GM23248 (cell line): ENCODE results near the gene NGEF. TPM values are rescaled to one million over a fixed set of nuclear protein-coding genes. Genes with fewer than 3 reads are reported as not detected.

Experiments
- DNase-seq: peaks from one replicate; pipeline ENCODE4 v3.0.0-alpha.2; 2015
- H2AFZ ChIP-seq: fragments of 200-600 bp; sonication (generic); 2 replicates; pipeline ENCODE4 v1.6.1; 2016; ENCODE audit warnings: antibody characterized with exemption
- H3F3A ChIP-seq: fragments of 200-600 bp; sonication (generic); 2 replicates; pipeline ENCODE4 v1.6.1; 2016; ENCODE audit warnings: mild to moderate bottlenecking, antibody characterized with exemption, mixed run types; ENCODE audit not compliant: insufficient read depth
- H3K27ac ChIP-seq: fragments of 200-600 bp; sonication (generic); 2 replicates; pipeline ENCODE4 v1.5.1; 2016; ENCODE audit warnings: mild to moderate bottlenecking
- H3K27me3 ChIP-seq: fragments of 200-600 bp; sonication (generic); replicated peaks from 2 replicates; pipeline ENCODE4 v1.6.1; 2016; ENCODE audit warnings: mild to moderate bottlenecking; ENCODE audit not compliant: insufficient read depth
- H3K36me3 ChIP-seq: fragments of 200-600 bp; sonication (generic); 2 replicates; pipeline ENCODE4 v1.6.1; 2016; ENCODE audit warnings: low read depth, mild to moderate bottlenecking
- H3K4me1 ChIP-seq: fragments of 200-600 bp; sonication (generic); 2 replicates; pipeline ENCODE4 v1.6.1; 2016; ENCODE audit warnings: mild to moderate bottlenecking; ENCODE audit not compliant: insufficient read depth
- H3K4me2 ChIP-seq: fragments of 200-600 bp; sonication (generic); one replicate; pipeline ENCODE4 v1.6.1; 2016; ENCODE audit warnings: mild to moderate bottlenecking; ENCODE audit not compliant: unreplicated experiment
- H3K4me3 ChIP-seq: fragments of 200-600 bp; sonication (generic); 2 replicates; pipeline ENCODE4 v1.5.1; 2016; ENCODE audit warnings: mild to moderate bottlenecking
- H3K79me2 ChIP-seq: fragments of 200-600 bp; sonication (generic); 2 replicates; pipeline ENCODE4 v1.6.1; 2016; ENCODE audit warnings: mild to moderate bottlenecking; ENCODE audit not compliant: insufficient read depth
- H3K9ac ChIP-seq: fragments of 200-600 bp; sonication (generic); 2 replicates; pipeline ENCODE4 v1.6.1; 2016; ENCODE audit warnings: mild to moderate bottlenecking
- H3K9me2 ChIP-seq: fragments of 200-600 bp; sonication (generic); 2 replicates; pipeline ENCODE4 v1.6.1; 2016; ENCODE audit warnings: mixed run types, mild to moderate bottlenecking, moderate library complexity; ENCODE audit not compliant: insufficient read depth
- H3K9me3 ChIP-seq: fragments of 200-600 bp; sonication (generic); one replicate; pipeline ENCODE4 v1.6.1; 2017; ENCODE audit warnings: low read depth
- H4K20me1 ChIP-seq: fragments of 200-600 bp; sonication (generic); 2 replicates; pipeline ENCODE4 v1.6.0; 2016; ENCODE audit not compliant: insufficient read depth
- EZH2 ChIP-seq: fragments of 200-600 bp; sonication (generic); IDR thresholded peaks from 2 replicates; pipeline ENCODE4 v1.6.1; 2018; ENCODE audit warnings: antibody characterized with exemption, mild to moderate bottlenecking; ENCODE audit not compliant: insufficient read depth, poor library complexity, severe bottlenecking
- EZH2phosphoT487 ChIP-seq: fragments of 200-600 bp; sonication (generic); IDR thresholded peaks from 2 replicates; pipeline ENCODE4 v1.6.1; 2018; ENCODE audit warnings: antibody characterized with exemption, moderate library complexity, mild to moderate bottlenecking, low read depth; ENCODE audit not compliant: insufficient read depth
- WGBS, 2 experiments: methylation state at CpG; one replicate each; pipeline ENCODE4 v1.1.6; 2015 to 2017; ENCODE audit warnings: low lambda C conversion rate in 2 of 2, low coverage in 1 of 2; ENCODE audit errors: missing lambda C conversion rate in 2 of 2; 5-methylcytosine and 5-hydroxymethylcytosine counted together
- in situ Hi-C: fragments of 300-500 bp; cut with MboI; formaldehyde crosslinking; loops from 2 replicates; pipeline ENCODE4 v1.15.0; 2020
- polyA plus RNA-seq: library from polyadenylated mRNA; unstranded; fragments of >200 nt; fragmentation: Nextera tagmentation; extraction: Ambion mirVana; gene quantifications from 2 replicates; pipeline ENCODE4 v1.2.1, GENCODE V29; 2016
- total RNA-seq: library from RNA; depleted of rRNA; stranded (reverse); fragments of >200 nt; shearing (Covaris generic); gene quantifications from 2 replicates; pipeline ENCODE4 v1.2.3, GENCODE V29; 2014

Gene NGEF
- total and polyA plus RNA-seq, 2 experiments from 2014 or later: 0.43 TPM; not detected in 1

GRCh38 chr2:233051241-233052149 lies 38.4 kb upstream of the NGEF start:
- Histone ChIP-seq H3K27ac (peak overlapping the region; percentile 8; the same call in 1 of the 2 replicates), H3K27me3 (no peaks in the 10 kb centered on the region), H3F3A (no peaks in the 10 kb centered on the region), H3K4me2 (no peak overlapping the region), H3K79me2 (no peaks in the 10 kb centered on the region), H3K9me2 (no peaks in the 10 kb centered on the region), H4K20me1 (no peaks in the 10 kb centered on the region), H3K4me1 (peaks cover 11% of the 10 kb centered on the region; the same call in 1 of the 2 replicates), H3K4me3 (no peak overlapping the region), H3K9me3 (no peaks in the 10 kb centered on the region), H3K9ac (no peak overlapping the region), H2AFZ (peak overlapping the region; percentile 15; the same call in 1 of the 2 replicates), H3K36me3 (no peaks in the 10 kb centered on the region)
- WGBS, 2 experiments: 37% methylated on average over 23 to 24 of the region's 24 CpGs
- DNase-seq: peak; percentile 90
- no peak for TF ChIP-seq EZH2phosphoT487
- no peak for TF ChIP-seq EZH2
- in situ Hi-C loops: loop anchor here (10.0 kb wide), 1 partner anchor 197 kb away; no protein-coding TSS in a partner anchor

GRCh38 chr2:233049194-233049761 lies 36.2 kb upstream of the NGEF start:
- no peak for DNase-seq
- TF ChIP-seq EZH2phosphoT487 (no peak), EZH2 (no peak)
- H3K9me3 ChIP-seq: no peaks in the 10 kb centered on the region
- WGBS, 2 experiments: 31 to 34% methylated on average over 4 of the region's 4 CpGs
- no peaks in the 10 kb centered on the region for H3K27me3 ChIP-seq
- in situ Hi-C loops: no loop called here
- H3K9ac ChIP-seq: no peak overlapping the region
- H2AFZ ChIP-seq: no peak overlapping the region
- H3K4me1 ChIP-seq: peaks cover 7% of the 10 kb centered on the region; the same call in 1 of the 2 replicates
- no peaks in the 10 kb centered on the region for H3K79me2 ChIP-seq
- no peak overlapping the region for H3K4me2 ChIP-seq
- H3F3A ChIP-seq: peaks cover 7% of the 10 kb centered on the region; the same call in 1 of the 2 replicates
- no peaks in the 10 kb centered on the region for H4K20me1 ChIP-seq
- H3K9me2 ChIP-seq: no peaks in the 10 kb centered on the region
- H3K4me3 ChIP-seq: no peak overlapping the region
- H3K36me3 ChIP-seq: no peaks in the 10 kb centered on the region
- H3K27ac ChIP-seq: no peak overlapping the region

GRCh38 chr2:233048569-233049193 lies 35.6 kb upstream of the NGEF start:
- no peak for TF ChIP-seq EZH2phosphoT487
- no peak for TF ChIP-seq EZH2
- no peak for DNase-seq
- 81 to 82% methylated on average over 10 of the region's 10 CpGs for WGBS, 2 experiments
- in situ Hi-C loops: no loop called here
- Histone ChIP-seq H3K36me3 (no peaks in the 10 kb centered on the region), H3K9me3 (no peaks in the 10 kb centered on the region), H3K4me3 (no peak overlapping the region), H2AFZ (no peak overlapping the region), H3F3A (peaks cover 7% of the 10 kb centered on the region; the same call in 1 of the 2 replicates), H3K9me2 (no peaks in the 10 kb centered on the region), H3K27me3 (no peaks in the 10 kb centered on the region), H4K20me1 (no peaks in the 10 kb centered on the region), H3K9ac (no peak overlapping the region), H3K4me1 (0 out of 2 replicates have a peak, but pooled peaks cover 5% of the 10 kb centered on the region), H3K79me2 (no peaks in the 10 kb centered on the region), H3K4me2 (no peak overlapping the region), H3K27ac (no peak overlapping the region)

GRCh38 chr2:233047667-233048066 lies 34.6 kb upstream of the NGEF start:
- no peak overlapping the region for H2AFZ ChIP-seq
- no peak overlapping the region for H3K4me2 ChIP-seq
- H3K27ac ChIP-seq: no peak overlapping the region
- no peak overlapping the region for H3K9ac ChIP-seq
- H3K4me3 ChIP-seq: no peak overlapping the region
- TF ChIP-seq EZH2: no peak
- TF ChIP-seq EZH2phosphoT487: no peak
- WGBS, 2 experiments: 74 to 79% methylated on average over 9 of the region's 9 CpGs
- no peak for DNase-seq
- no peaks in the 10 kb centered on the region for H3K27me3 ChIP-seq
- in situ Hi-C loops: no loop called here
- peaks cover 7% of the 10 kb centered on the region; the same call in 1 of the 2 replicates for H3F3A ChIP-seq
- H3K36me3 ChIP-seq: no peaks in the 10 kb centered on the region
- no peaks in the 10 kb centered on the region for H3K9me3 ChIP-seq
- no peaks in the 10 kb centered on the region for H3K79me2 ChIP-seq
- no peaks in the 10 kb centered on the region for H3K9me2 ChIP-seq
- H3K4me1 ChIP-seq: 0 out of 2 replicates have a peak, but pooled peaks cover 5% of the 10 kb centered on the region
- H4K20me1 ChIP-seq: no peaks in the 10 kb centered on the region
